K562 (cell line): ENCODE data around the gene MCMBP. TPM values are rescaled to one million over a fixed set of nuclear protein-coding genes. Genes with fewer than 3 reads are reported as not detected.

Experiments used
- ATAC-seq: fragments of 200-7000 bp; cut with Tn5 transposase; 3 replicates; pipeline ENCODE4 v1.9.1; 2020; ENCODE audit warnings: moderate library complexity
- BruUV-seq: library from RNA; stranded (reverse); fragments of 400-500 nt; replicated peaks from 2 replicates; lab custom pipeline; 2021; lab: Mats Ljungman, UMichigan
- CTCF ChIA-PET: fragments of 300-600 bp; formaldehyde crosslinking; extraction: SDS; loops from one replicate; lab custom pipeline; 2021; ENCODE audit warnings: low intra/inter-chr PET ratio; lab: Yijun Ruan, JAX
- POLR2A ChIA-PET: fragments of 300-600, 350-650 bp; sonication (Branson Sonifier 250); formaldehyde crosslinking; extraction: SDS; loops from one replicate; lab custom pipeline; 2021; ENCODE audit warnings: antibody characterized with exemption, inconsistent platforms; lab: Yijun Ruan, JAX
- DNase-seq, 4 experiments: peaks; one replicate each; pipeline versions ENCODE4 v3.0.0 to v3.0.0-alpha.2; 2011 to 2018; ENCODE audit warnings: low spot score in 3 of 4, mixed read lengths in 3 of 4; ENCODE audit errors: extremely low read depth in 1 of 4
- FAIRE-seq: peaks from 2 replicates; lab custom pipeline; 2011; peaks lifted over from hg19 to GRCh38; lab: Jason Lieb, UNC
- H2AFZ ChIP-seq: 2 replicates; pipeline ENCODE4 v1.6.0; 2011; ENCODE audit warnings: low read depth, low read length, control low read depth, inconsistent platforms
- H3K27ac ChIP-seq: fragments of 200-600 bp; 3 replicates; pipeline ENCODE4 v1.8.0; 2011; ENCODE audit warnings: low read depth, mild to moderate bottlenecking, control low read depth, inconsistent platforms, low read length, moderate library complexity, mixed read lengths; ENCODE audit errors: extremely low read depth
- H3K27me3 ChIP-seq, 2 experiments: fragments of 300-600 bp in 1 of 2; 2 replicates in 1 of 2; 3 replicates in 1 of 2; pipeline versions ENCODE4 v1.6.0 to v1.8.0; 2011; ENCODE audit warnings: inconsistent platforms in 2 of 2, low read length in 2 of 2, mild to moderate bottlenecking in 1 of 2, mixed read lengths in 1 of 2, moderate library complexity in 1 of 2; ENCODE audit not compliant: control insufficient read depth in 2 of 2, insufficient read depth in 2 of 2
- H3K36me3 ChIP-seq: fragments of 300-600 bp; 3 replicates; pipeline ENCODE4 v1.8.0; 2011; ENCODE audit warnings: mild to moderate bottlenecking, low read length, inconsistent platforms; ENCODE audit not compliant: control insufficient read depth, insufficient read depth
- H3K4me1 ChIP-seq, 2 experiments: fragments of 200-600 bp in 1 of 2; replicated peaks in 1 of 2; 2 replicates in 1 of 2; 3 replicates in 1 of 2; pipeline versions ENCODE4 v1.5.1 to v1.8.0; 2011; ENCODE audit warnings: inconsistent platforms in 2 of 2, low read length in 2 of 2, mild to moderate bottlenecking in 1 of 2, mixed read lengths in 1 of 2, moderate library complexity in 1 of 2; ENCODE audit not compliant: control insufficient read depth in 2 of 2, insufficient read depth in 2 of 2
- H3K4me2 ChIP-seq: 2 replicates; pipeline ENCODE4 v1.6.1; 2011; ENCODE audit warnings: low read length, control low read depth, inconsistent platforms, mixed read lengths; ENCODE audit not compliant: insufficient read depth
- H3K4me3 ChIP-seq: fragments of 200-600 bp; sonication (generic), shearing (Covaris generic); 2 replicates; pipeline ENCODE4 v1.5.1; 2016; ENCODE audit warnings: control low read depth, inconsistent platforms
- H3K79me2 ChIP-seq: fragments of 200-600 bp; 3 replicates; pipeline ENCODE4 v1.8.0; 2011; ENCODE audit warnings: low read length, inconsistent platforms; ENCODE audit not compliant: control insufficient read depth, insufficient read depth
- H3K9ac ChIP-seq, 2 experiments: 2 replicates each; pipeline versions ENCODE4 v1.6.0 to v1.6.1; 2011; ENCODE audit warnings: low read depth in 2 of 2, low read length in 2 of 2, control low read depth in 1 of 2, inconsistent platforms in 1 of 2, mild to moderate bottlenecking in 1 of 2, mixed read lengths in 1 of 2; ENCODE audit not compliant: insufficient read depth in 1 of 2
- H3K9me1 ChIP-seq: one replicate; pipeline ENCODE4 v1.6.0; 2011; ENCODE audit warnings: inconsistent platforms, mild to moderate bottlenecking, low read length, moderate library complexity; ENCODE audit not compliant: control insufficient read depth, insufficient read depth
- H3K9me3 ChIP-seq: replicated peaks from 2 replicates; pipeline ENCODE4 v1.5.1; 2011; ENCODE audit warnings: low read depth, low read length, inconsistent platforms; ENCODE audit not compliant: control insufficient read depth, insufficient read depth
- H4K20me1 ChIP-seq: replicated peaks from 2 replicates; pipeline ENCODE4 v1.6.1; 2011; ENCODE audit warnings: low read length, inconsistent platforms, mixed read lengths; ENCODE audit not compliant: control insufficient read depth, insufficient read depth
- BCOR ChIP-seq: fragments of 450-650 bp; IDR thresholded peaks from 2 replicates; pipeline ENCODE4 v1.6.1; 2016
- CCAR2 ChIP-seq: fragments of 200-400 bp; formaldehyde crosslinking; IDR thresholded peaks from 2 replicates; pipeline ENCODE4 v1.6.1; 2017; ENCODE audit warnings: mild to moderate bottlenecking, low read depth, low read length
- MTA2 ChIP-seq: fragments of 450-650 bp; IDR thresholded peaks from 2 replicates; pipeline ENCODE4 v1.6.1; 2016; ENCODE audit warnings: low read depth
- RBM25 ChIP-seq: fragments of 200-400 bp; formaldehyde crosslinking; IDR thresholded peaks from 2 replicates; pipeline ENCODE4 v1.6.1; 2018; ENCODE audit warnings: low read length, low read depth, moderate library complexity; ENCODE audit not compliant: severe bottlenecking
- SOX6 ChIP-seq: fragments of 450-650 bp; IDR thresholded peaks from 2 replicates; pipeline ENCODE4 v1.6.1; 2014; ENCODE audit warnings: mild to moderate bottlenecking
- TBL1XR1 ChIP-seq, 2 experiments: IDR thresholded peaks; 2 replicates each; pipeline ENCODE4 v1.6.1; 2012; ENCODE audit warnings: improper control_type of control experiment in 2 of 2, low read length in 2 of 2, mild to moderate bottlenecking in 1 of 2
- ZKSCAN1 ChIP-seq: fragments of 150-350 bp; IDR thresholded peaks from 2 replicates; pipeline ENCODE4 v1.6.1; 2016; ENCODE audit warnings: low read depth, low read length
- WGBS: fragments of 100-300 bp; shearing (Covaris generic); methylation state at CpG from one replicate; pipeline ENCODE4 v1.1.6; 2016; ENCODE audit warnings: low coverage, mixed read lengths; ENCODE audit not compliant: insufficient coverage; ENCODE audit errors: missing lambda C conversion rate; 5-methylcytosine and 5-hydroxymethylcytosine counted together
- in situ Hi-C: fragments of 300-500 bp; cut with MboI; formaldehyde crosslinking; loops from 4 replicates; pipeline ENCODE4 v1.15.0; 2018; ENCODE audit warnings: inconsistent platforms, mixed read lengths
- intact Hi-C: fragments of 100-400 bp; cut with micrococcal nuclease; formaldehyde crosslinking; loops from 2 replicates; pipeline ENCODE4 v1.14.2; 2022
- polyA plus RNA-seq, 8 experiments: library from polyadenylated mRNA; depleted of rRNA in 4 of 8; stranded (reverse) in 5 of 8; unstranded in 3 of 8; fragments of >200 nt; fragmentation: Nextera tagmentation in 2 of 8; fragmentation: Illumina TruSeq in 1 of 8; extraction: Ambion mirVana in 2 of 8; extraction: Trizol in 1 of 8; gene quantifications; 2 replicates each; pipeline versions ENCODE4 v1.2.1 to v1.2.3, GENCODE V29; 2011 to 2014; ENCODE audit warnings: inconsistent platforms in 1 of 8, missing spikeins in 1 of 8
- total RNA-seq, 7 experiments: library from RNA; depleted of rRNA in 6 of 7; stranded (reverse); fragments of >200 nt in 6 of 7; fragmentation: Illumina TruSeq in 2 of 7; extraction: Trizol in 2 of 7; gene quantifications; 2 replicates each; pipeline versions ENCODE4 v1.2.1 to v1.2.3, GENCODE V29; 2011 to 2021; ENCODE audit warnings: low replicate concordance in 1 of 7
- TF ChIP-seq, protein P1 (sequence below): sonication (generic); formaldehyde crosslinking; IDR thresholded peaks from 2 replicates; pipeline ENCODE4 v1.8.0; 2022; ENCODE audit warnings: mild to moderate bottlenecking, missing genetic modification reagents, borderline replicate concordance
- TF ChIP-seq, protein P2 (sequence below), 2 experiments: fragments of 450-650 bp; conservative IDR thresholded peaks; 2 replicates each; pipeline ENCODE4 v1.6.1; 2017; ENCODE audit warnings: mild to moderate bottlenecking in 2 of 2, moderate library complexity in 2 of 2
- TF ChIP-seq, protein P3 (sequence below), 2 experiments: fragments of 450-650 bp in 1 of 2; sonication (generic) in 1 of 2; formaldehyde crosslinking; conservative IDR thresholded peaks; 2 replicates each; pipeline versions ENCODE4 v1.4.0 to v1.8.1; 2020 to 2022; ENCODE audit warnings: mild to moderate bottlenecking in 1 of 2, missing genetic modification reagents in 1 of 2
- TF ChIP-seq, protein P4 (sequence below), 3 experiments: IDR thresholded peaks in 2 of 3; conservative IDR thresholded peaks in 1 of 3; 2 replicates each; pipeline ENCODE4 v1.5.1; 2011 to 2012; ENCODE audit warnings: low read length in 3 of 3, mild to moderate bottlenecking in 3 of 3, control low read depth in 2 of 3, improper control_type of control experiment in 1 of 3, inconsistent platforms in 1 of 3, low read depth in 1 of 3, mixed read lengths in 1 of 3, moderate library complexity in 1 of 3; ENCODE audit not compliant: insufficient read depth in 2 of 3

MCMBP gene
- total and polyA plus RNA-seq, 9 of the 15 experiments (the other 6 are each of a cell fraction or from before 2014, with no cell fraction given), result 11.2 to 74.3 (median 50.5) TPM

DNA sequence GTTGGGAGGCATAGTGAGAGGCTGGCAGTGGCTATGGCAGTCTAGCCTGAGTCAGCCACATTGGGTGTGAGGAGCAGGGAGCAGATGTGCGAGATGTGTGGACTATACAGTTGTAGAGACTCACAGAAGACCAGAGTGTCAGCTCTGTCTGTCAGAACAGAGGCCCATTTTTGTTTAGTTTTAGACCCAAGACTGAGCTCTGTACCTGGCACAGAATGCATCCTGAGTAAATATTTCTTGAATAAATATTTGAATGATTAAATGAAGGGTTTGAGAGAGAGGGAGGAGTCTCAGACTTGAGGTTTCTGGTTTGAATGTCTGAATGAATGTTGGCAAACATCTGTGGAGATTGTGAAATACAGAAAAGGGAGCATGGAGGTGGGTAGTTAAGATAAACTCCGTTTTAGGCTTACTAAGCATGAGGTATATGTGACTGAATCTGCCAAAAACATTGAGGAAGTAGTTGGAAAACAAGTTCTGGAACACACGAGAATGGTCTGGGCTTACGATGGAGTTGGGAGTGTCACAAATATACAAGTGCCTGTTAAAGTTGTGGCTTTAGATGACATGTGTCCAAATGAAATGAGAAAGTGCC, 23.5 kb upstream of the MCMBP start (continued):
- TF ChIP-seq, protein P1, sequence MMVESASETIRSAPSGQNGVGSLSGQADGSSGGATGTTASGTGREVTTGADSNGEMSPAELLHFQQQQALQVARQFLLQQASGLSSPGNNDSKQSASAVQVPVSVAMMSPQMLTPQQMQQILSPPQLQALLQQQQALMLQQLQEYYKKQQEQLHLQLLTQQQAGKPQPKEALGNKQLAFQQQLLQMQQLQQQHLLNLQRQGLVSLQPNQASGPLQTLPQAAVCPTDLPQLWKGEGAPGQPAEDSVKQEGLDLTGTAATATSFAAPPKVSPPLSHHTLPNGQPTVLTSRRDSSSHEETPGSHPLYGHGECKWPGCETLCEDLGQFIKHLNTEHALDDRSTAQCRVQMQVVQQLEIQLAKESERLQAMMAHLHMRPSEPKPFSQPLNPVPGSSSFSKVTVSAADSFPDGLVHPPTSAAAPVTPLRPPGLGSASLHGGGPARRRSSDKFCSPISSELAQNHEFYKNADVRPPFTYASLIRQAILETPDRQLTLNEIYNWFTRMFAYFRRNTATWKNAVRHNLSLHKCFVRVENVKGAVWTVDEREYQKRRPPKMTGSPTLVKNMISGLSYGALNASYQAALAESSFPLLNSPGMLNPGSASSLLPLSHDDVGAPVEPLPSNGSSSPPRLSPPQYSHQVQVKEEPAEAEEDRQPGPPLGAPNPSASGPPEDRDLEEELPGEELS (CRISPR knock-in tag), result no peak
- TF ChIP-seq, protein P2, sequence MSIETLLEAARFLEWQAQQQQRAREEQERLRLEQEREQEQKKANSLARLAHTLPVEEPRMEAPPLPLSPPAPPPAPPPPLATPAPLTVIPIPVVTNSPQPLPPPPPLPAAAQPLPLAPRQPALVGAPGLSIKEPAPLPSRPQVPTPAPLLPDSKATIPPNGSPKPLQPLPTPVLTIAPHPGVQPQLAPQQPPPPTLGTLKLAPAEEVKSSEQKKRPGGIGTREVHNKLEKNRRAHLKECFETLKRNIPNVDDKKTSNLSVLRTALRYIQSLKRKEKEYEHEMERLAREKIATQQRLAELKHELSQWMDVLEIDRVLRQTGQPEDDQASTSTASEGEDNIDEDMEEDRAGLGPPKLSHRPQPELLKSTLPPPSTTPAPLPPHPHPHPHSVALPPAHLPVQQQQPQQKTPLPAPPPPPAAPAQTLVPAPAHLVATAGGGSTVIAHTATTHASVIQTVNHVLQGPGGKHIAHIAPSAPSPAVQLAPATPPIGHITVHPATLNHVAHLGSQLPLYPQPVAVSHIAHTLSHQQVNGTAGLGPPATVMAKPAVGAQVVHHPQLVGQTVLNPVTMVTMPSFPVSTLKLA (conservative IDR thresholded peaks at IDR 0.05), result 0 out of 4 replicates have a peak, but pooled peaks of 1 of the 2 experiments have one; percentile 23
- TF ChIP-seq ZKSCAN1, result no peak
- TF ChIP-seq SOX6, result no peak
- TF ChIP-seq MTA2, result no peak
- TF ChIP-seq, all 486 proteins: peak for 8

DNA sequence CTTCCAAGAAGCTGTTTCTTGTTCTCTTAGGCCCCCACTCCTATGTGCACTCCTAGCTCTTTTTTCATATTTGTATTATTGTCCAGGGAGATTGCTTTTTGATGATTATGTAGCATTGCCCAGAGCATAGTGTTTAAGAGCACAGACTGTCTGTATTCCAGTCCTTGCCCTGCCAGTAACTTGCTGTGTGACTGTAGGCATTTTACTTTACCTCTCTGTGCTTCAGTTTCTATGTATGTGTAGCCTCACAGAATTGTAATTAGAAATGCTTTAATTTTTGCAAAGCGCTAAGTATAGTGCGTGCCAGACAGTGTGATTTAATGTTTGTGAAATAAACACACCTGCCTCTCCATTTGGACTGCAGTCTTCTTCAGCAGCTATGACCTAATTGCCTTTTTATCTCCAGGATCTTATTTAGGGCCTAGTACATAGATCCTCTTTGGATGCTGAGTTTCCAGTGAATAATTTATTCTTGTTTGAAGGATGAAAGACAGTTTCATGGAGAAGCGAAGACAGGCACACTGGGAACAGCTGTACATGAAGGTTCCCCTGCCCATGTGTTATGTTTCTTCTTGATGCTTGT, 21.3 kb upstream of the MCMBP start:
- peaks cover 0 to 16% of the 10 kb centered on the region in 2 experiments; a peak in 3 of 5 replicates for H3K4me1 ChIP-seq
- ATAC-seq (no peak), DNase-seq (no peak), FAIRE-seq (no peak)
- peak overlapping the region; percentile 93 for H3K4me2 ChIP-seq
- H3K4me3 ChIP-seq, result peak overlapping the region; percentile 67
- H3K27me3 ChIP-seq, result no peaks in the 10 kb centered on the region
- ChIA-PET POLR2A (no interaction called here), CTCF (no interaction called here)
- 82% methylated on average over 3 of the region's 3 CpGs for WGBS
- intact Hi-C loops, result loop anchor here (2.0 kb wide), 1 partner anchor 21 kb away; the partner anchor contains the start of gene MCMBP
- BruUV-seq, result TSS peak; percentile 46
- H3K79me2 ChIP-seq, result peaks cover 65% of the 10 kb centered on the region
- H3K9ac ChIP-seq, result no peak overlapping the region
- in situ Hi-C loops, result no loop called here
- peaks cover 1% of the 10 kb centered on the region; the same call in 1 of the 2 replicates for H3K9me3 ChIP-seq
- no peaks in the 10 kb centered on the region for H3K9me1 ChIP-seq
- H4K20me1 ChIP-seq, result peaks cover 6% of the 10 kb centered on the region; the same call in 1 of the 2 replicates
- H3K36me3 ChIP-seq, result peaks cover 40% of the 10 kb centered on the region
- no peak overlapping the region for H3K27ac ChIP-seq
- no peak overlapping the region for H2AFZ ChIP-seq
- TF ChIP-seq TBL1XR1 (IDR thresholded peaks at IDR 0.05; ENCODE audit: low read length in 2 of 2) (no peak), RBM25 (peak; percentile 64), CCAR2 (no peak), BCOR (no peak)
- TF ChIP-seq, protein P3, sequence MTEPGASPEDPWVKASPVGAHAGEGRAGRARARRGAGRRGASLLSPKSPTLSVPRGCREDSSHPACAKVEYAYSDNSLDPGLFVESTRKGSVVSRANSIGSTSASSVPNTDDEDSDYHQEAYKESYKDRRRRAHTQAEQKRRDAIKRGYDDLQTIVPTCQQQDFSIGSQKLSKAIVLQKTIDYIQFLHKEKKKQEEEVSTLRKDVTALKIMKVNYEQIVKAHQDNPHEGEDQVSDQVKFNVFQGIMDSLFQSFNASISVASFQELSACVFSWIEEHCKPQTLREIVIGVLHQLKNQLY (CRISPR knock-in tag; conservative IDR thresholded peaks at IDR 0.05), result no peak
- TF ChIP-seq, protein P4, sequence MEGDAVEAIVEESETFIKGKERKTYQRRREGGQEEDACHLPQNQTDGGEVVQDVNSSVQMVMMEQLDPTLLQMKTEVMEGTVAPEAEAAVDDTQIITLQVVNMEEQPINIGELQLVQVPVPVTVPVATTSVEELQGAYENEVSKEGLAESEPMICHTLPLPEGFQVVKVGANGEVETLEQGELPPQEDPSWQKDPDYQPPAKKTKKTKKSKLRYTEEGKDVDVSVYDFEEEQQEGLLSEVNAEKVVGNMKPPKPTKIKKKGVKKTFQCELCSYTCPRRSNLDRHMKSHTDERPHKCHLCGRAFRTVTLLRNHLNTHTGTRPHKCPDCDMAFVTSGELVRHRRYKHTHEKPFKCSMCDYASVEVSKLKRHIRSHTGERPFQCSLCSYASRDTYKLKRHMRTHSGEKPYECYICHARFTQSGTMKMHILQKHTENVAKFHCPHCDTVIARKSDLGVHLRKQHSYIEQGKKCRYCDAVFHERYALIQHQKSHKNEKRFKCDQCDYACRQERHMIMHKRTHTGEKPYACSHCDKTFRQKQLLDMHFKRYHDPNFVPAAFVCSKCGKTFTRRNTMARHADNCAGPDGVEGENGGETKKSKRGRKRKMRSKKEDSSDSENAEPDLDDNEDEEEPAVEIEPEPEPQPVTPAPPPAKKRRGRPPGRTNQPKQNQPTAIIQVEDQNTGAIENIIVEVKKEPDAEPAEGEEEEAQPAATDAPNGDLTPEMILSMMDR (IDR thresholded peaks at IDR 0.05 in 2 of 3, conservative IDR thresholded peaks at IDR 0.05 in 1 of 3; ENCODE audit: insufficient read depth in 2 of 3, low read depth in 1 of 3, low read length in 3 of 3), result no peak
